Activated T-helper 2 cell treated with anti-CD3 and anti-CD28 coated beads, Interferon-gamma antibody, Interleukin-2, Interleukin-4, amounts not matched to agents 10 μg/mL and 5 μg/mL and 100 μg/mL, durations not matched to agents 14 hours and 24 hours and 36 hours (primary cell): ENCODE data around the gene COCH. TPM values are rescaled to one million over a fixed set of nuclear protein-coding genes. Genes with fewer than 3 reads are reported as not detected.
"Not testable (repeated sequence)": the region's sequence is repeated elsewhere in the genome, so short reads cannot be mapped to it uniquely, and the experiment has no call there.

Experiments used
- DNase-seq: peaks from one replicate; pipeline ENCODE4 v3.0.0; 2021; ENCODE audit warnings: low spot score
- H3K27ac Mint-ChIP-seq: one replicate; pipeline ENCODE4 v1.8.0; 2021; ENCODE audit warnings: mixed read lengths
- H3K27me3 Mint-ChIP-seq: one replicate; pipeline ENCODE4 v1.8.0; 2021; ENCODE audit warnings: low read depth, mixed read lengths
- H3K36me3 Mint-ChIP-seq: one replicate; pipeline ENCODE4 v1.8.0; 2021; ENCODE audit warnings: low read depth, mixed read lengths
- H3K4me1 Mint-ChIP-seq: one replicate; pipeline ENCODE4 v1.8.0; 2021; ENCODE audit warnings: low read depth, mixed read lengths
- H3K4me3 Mint-ChIP-seq: one replicate; pipeline ENCODE4 v1.8.0; 2021; ENCODE audit warnings: low read depth, mild to moderate bottlenecking, moderate library complexity, mixed read lengths
- H3K9me3 Mint-ChIP-seq: one replicate; pipeline ENCODE4 v1.8.0; 2021; ENCODE audit warnings: mixed read lengths
- intact Hi-C: fragments of 100-400 bp; cut with micrococcal nuclease; formaldehyde crosslinking; loops from one replicate; pipeline ENCODE4 v1.15.1; 2023
- total RNA-seq: library from RNA; stranded (reverse); gene quantifications from 2 replicates; pipeline ENCODE4 v1.2.3, GENCODE V29; 2022

Gene COCH
- total RNA-seq, 1 donor from 2014 or later: 1.7 TPM

- DNase-seq: no peak
- Mint-ChIP-seq H3K9me3 (no peaks in the 10 kb centered on the region), H3K27me3 (peaks cover 8% of the 10 kb centered on the region), H3K4me3 (no peak overlapping the region), H3K27ac (no peak overlapping the region), H3K36me3 (no peaks in the 10 kb centered on the region), H3K4me1 (peaks cover 9% of the 10 kb centered on the region)
- intact Hi-C loops: no loop called here
These were observed 9.3 kb downstream of the COCH start for GRCh38 chr14:30883508-30884294.

DNA sequence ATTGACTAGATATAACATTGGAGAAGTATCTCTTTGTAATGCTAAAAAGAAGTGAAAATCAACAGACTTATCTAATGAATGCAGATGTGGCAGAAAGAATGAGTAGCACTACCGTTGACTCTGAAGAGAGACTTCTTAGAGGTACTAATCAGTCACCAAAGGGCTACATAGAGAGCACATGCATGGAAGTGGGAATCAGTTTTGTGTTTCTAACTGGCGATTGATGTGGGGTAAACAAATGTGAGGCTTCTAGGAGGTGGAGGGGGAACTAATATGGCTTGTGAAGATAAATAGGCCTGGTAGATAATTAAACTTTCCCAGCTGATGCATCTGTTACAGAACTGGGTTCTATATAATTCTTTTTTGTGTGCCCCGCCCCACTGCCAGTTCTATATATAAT, 10.5 kb downstream of the COCH start:
- Mint-ChIP-seq H3K9me3 (no peaks in the 10 kb centered on the region), H3K27ac (no peak overlapping the region), H3K27me3 (peaks cover 2% of the 10 kb centered on the region), H3K4me3 (no peak overlapping the region), H3K4me1 (peaks cover 9% of the 10 kb centered on the region), H3K36me3 (no peaks in the 10 kb centered on the region)
- intact Hi-C loops: no loop called here
- no peak for DNase-seq

GRCh38 chr14:30885840-30886740, 11.7 kb downstream of the COCH start:
- intact Hi-C loops: no loop called here
- H3K27me3 Mint-ChIP-seq: no peaks in the 10 kb centered on the region
- no peaks in the 10 kb centered on the region for H3K36me3 Mint-ChIP-seq
- no peaks in the 10 kb centered on the region for H3K9me3 Mint-ChIP-seq
- DNase-seq: no peak
- H3K27ac Mint-ChIP-seq: no peak overlapping the region
- H3K4me3 Mint-ChIP-seq: no peak overlapping the region
- H3K4me1 Mint-ChIP-seq: peaks cover 9% of the 10 kb centered on the region

GRCh38 chr14:30888480-30889243, 14.3 kb downstream of the COCH start:
- no peaks in the 10 kb centered on the region for H3K9me3 Mint-ChIP-seq
- no peak overlapping the region for H3K4me3 Mint-ChIP-seq
- intact Hi-C loops: no loop called here
- peaks cover 3% of the 10 kb centered on the region for H3K4me1 Mint-ChIP-seq
- peaks cover 3% of the 10 kb centered on the region for H3K36me3 Mint-ChIP-seq
- DNase-seq: no peak
- H3K27ac Mint-ChIP-seq: no peak overlapping the region
- H3K27me3 Mint-ChIP-seq: no peaks in the 10 kb centered on the region

DNA sequence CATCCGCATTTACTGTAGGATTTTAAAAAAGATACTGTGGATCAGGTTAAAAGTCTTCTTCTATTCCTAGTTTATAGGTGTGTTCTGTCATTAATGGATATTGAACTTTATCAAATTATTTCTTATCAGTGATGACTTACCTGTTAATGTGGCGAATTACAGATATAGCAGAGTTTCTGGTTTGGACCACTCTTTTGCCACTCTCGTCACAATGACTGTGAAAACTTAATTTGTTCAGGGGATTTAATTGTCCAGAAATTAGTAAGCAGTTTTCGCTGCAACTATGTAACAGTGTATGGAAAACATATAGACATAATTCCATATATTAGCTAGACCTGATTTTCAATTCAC, 14.9 kb downstream of the COCH start:
- intact Hi-C loops: no loop called here
- H3K4me1 Mint-ChIP-seq: peaks cover 3% of the 10 kb centered on the region
- DNase-seq: no peak
- H3K4me3 Mint-ChIP-seq: no peak overlapping the region
- no peaks in the 10 kb centered on the region for H3K27me3 Mint-ChIP-seq
- no peaks in the 10 kb centered on the region for H3K9me3 Mint-ChIP-seq
- H3K36me3 Mint-ChIP-seq: peaks cover 6% of the 10 kb centered on the region
- H3K27ac Mint-ChIP-seq: no peak overlapping the region

DNA sequence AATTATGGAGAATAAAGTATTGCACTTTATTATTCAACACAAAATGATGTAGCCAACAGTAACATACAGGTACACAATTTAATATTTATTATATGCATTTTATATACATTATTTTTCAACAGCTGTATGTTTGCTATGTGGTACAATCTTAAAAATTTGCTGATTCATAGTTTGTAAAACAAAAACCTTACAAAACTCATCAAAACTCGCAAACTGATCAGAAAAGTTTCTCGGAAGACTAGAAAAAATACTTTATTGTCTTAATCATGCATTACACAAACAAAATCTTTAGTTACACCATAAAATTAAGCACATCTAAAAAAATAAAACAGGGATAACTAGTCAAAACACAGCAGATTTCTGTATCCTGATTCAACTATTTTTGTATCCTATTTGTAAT, 19.5 kb downstream of the COCH start:
- Mint-ChIP-seq H3K27me3 (no peaks in the 10 kb centered on the region), H3K4me3 (no peak overlapping the region), H3K9me3 (no peaks in the 10 kb centered on the region), H3K4me1 (peaks cover under 1% of the 10 kb centered on the region), H3K27ac (no peak overlapping the region), H3K36me3 (peaks cover 33% of the 10 kb centered on the region)
- intact Hi-C loops: no loop called here
- DNase-seq: no peak

DNA sequence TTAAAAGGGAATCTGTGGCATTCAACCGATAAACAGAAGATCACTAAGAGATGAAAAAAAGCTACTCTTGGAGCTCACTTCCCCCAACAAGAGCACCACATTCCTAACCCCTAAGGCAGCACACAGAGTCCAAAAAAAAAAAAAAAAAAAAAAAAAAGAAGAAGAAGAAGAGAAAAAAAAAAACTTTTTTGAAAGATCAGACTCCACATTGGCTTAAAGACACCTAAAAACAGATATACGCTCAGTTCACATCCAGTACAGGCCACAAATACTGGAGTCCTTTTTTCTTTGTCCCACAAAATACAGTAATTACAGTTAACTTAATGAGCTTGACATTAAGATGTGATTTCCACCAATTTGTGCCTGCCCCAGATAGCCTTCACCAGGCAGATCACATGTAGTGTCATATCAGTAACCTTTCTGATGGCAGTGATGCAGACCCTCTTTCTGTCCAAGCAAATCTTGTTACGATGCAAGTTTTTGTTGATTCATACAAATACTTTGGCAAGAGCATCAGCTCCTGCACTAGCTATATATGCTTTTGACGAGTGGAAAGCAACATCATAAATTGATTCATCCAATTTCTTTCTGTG, 20.7 kb downstream of the COCH start:
- H3K36me3 Mint-ChIP-seq: peaks cover 41% of the 10 kb centered on the region
- H3K4me1 Mint-ChIP-seq: peaks cover 8% of the 10 kb centered on the region
- no peak for DNase-seq
- H3K4me3 Mint-ChIP-seq: no peak overlapping the region
- H3K27ac Mint-ChIP-seq: no peak overlapping the region
- intact Hi-C loops: no loop called here
- H3K9me3 Mint-ChIP-seq: no peaks in the 10 kb centered on the region
- no peaks in the 10 kb centered on the region for H3K27me3 Mint-ChIP-seq

- intact Hi-C loops: no loop called here
These were observed 22.1 kb downstream of the COCH start for GRCh38 chr14:30896435-30896834.

GRCh38 chr14:30897121-30897520, 22.8 kb downstream of the COCH start:
- H3K27me3 Mint-ChIP-seq, H3K4me3 Mint-ChIP-seq, DNase-seq, intact Hi-C loops, H3K4me1 Mint-ChIP-seq, H3K9me3 Mint-ChIP-seq, H3K27ac Mint-ChIP-seq: not testable (repeated sequence)
- H3K36me3 Mint-ChIP-seq: peaks cover 45% of the 10 kb centered on the region

More at GRCh38 chr14:30896435-30896834, 22.1 kb downstream of the COCH start:
- no peak overlapping the region for H3K27ac Mint-ChIP-seq
- peaks cover 43% of the 10 kb centered on the region for H3K36me3 Mint-ChIP-seq
- no peak for DNase-seq
- no peaks in the 10 kb centered on the region for H3K9me3 Mint-ChIP-seq
- no peak overlapping the region for H3K4me3 Mint-ChIP-seq
- H3K27me3 Mint-ChIP-seq: no peaks in the 10 kb centered on the region
- peaks cover 8% of the 10 kb centered on the region for H3K4me1 Mint-ChIP-seq

DNA sequence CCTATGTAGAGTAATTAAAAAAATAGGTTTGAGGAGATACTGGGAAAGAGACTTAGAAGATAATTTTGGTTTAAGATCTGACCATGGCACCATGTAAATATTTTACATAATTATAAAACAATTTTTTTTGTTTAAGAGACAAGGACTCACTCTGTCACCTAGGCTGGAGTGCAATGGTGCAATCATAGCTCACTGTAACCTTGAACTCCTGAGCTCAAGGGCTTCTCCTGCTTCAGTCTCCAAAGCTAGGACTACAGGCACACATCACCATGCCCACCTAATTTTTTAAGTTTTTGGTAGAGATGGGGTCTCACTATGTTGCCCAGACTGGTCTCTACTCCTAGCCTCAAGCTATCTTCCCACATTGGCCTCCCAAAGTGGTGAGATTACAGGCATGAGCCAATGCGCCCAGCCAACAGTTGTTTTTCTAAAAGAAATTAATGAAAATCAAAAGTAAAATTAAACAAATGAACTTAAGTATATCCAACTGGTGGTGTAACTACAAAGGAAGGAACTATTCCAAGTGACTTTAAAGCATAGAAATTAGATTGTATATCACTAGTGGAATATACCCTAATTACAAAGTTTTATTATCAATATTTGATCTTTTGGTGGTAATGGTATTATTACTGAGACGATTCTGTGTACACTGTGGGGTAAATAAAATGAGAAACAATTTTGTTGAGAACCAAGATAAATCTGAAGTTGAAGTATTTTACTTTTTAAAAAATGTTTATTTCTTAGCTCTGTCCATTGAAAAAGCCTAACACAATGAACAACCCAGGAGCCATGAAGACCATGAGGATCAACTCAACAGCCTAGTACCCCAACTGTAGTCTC, 29.1 kb downstream of the COCH start:
- Mint-ChIP-seq H3K27me3 (no peaks in the 10 kb centered on the region), H3K36me3 (peaks cover 40% of the 10 kb centered on the region), H3K4me3 (no peak overlapping the region), H3K4me1 (peaks cover 14% of the 10 kb centered on the region), H3K9me3 (no peaks in the 10 kb centered on the region), H3K27ac (peak overlapping the region; percentile 38)
- no peak for DNase-seq
- intact Hi-C loops: no loop called here

DNA sequence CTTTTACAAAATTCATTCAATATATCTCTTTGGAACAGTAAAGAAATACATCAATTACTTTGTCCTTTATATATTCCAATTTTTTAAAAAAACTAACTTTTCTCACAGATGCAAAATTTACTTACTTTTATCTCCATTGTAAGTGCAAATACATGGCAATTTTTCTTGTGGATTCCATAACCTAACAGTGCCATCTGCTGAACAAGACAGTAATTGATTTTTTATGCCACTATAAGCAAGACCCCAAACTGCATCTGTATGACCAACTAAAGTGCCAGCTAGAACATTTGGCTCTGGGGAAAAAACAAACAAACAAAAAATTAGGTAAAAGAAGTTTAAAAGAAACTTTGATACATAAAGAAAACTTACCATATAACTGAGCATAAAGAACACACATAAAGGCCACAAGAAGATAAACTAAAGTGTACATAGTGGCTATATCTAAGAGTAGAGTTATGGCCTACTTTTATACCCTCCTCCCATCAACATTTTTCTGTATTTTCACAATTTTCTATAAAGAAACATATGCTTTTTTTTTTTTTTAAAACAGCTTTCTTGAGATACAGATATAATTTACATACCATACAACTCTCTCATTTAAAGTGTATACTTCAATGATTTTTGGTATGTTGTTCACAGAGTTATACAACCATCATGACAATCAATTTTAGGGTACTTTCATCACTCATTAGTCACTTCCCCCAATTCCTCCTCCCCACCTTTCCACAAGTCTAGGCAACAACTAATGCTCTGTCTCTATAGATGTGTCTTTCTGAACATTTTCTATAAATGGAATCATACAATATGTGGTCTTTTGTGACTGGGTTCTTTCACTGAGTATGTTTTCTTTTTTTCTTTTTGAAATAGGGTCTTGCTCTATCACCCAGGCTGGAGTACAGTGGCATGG, 32.6 kb downstream of the COCH start:
- no peak overlapping the region for H3K27ac Mint-ChIP-seq
- intact Hi-C loops: loop anchor here (2.0 kb wide), 1 partner anchor 250 kb away; no protein-coding TSS in a partner anchor
- no peak overlapping the region for H3K4me3 Mint-ChIP-seq
- no peak for DNase-seq
- H3K27me3 Mint-ChIP-seq: no peaks in the 10 kb centered on the region
- H3K9me3 Mint-ChIP-seq: no peaks in the 10 kb centered on the region
- H3K4me1 Mint-ChIP-seq: peaks cover 6% of the 10 kb centered on the region
- H3K36me3 Mint-ChIP-seq: peaks cover 33% of the 10 kb centered on the region
